HG02610 (cell line): ENCODE results near the gene SIAH3.

Experiments used
- ATAC-seq: cut with Tn5 transposase; IDR thresholded peaks from one replicate; pipeline ENCODE4 v1.9.1; 2021; ENCODE audit warnings: mild to moderate bottlenecking, moderate library complexity; ENCODE audit not compliant: unreplicated experiment

The SIAH3 gene

GRCh38 chr13:45748941-45749759 lies 102.4 kb downstream of the SIAH3 start:
- no peak for ATAC-seq

- no peak for ATAC-seq
Observed at GRCh38 chr13:45747071-45747470, 104.5 kb downstream of the SIAH3 start.

GRCh38 chr13:45744979-45745378 lies 106.6 kb downstream of the SIAH3 start:
- no peak for ATAC-seq

- no peak for ATAC-seq
Observed at GRCh38 chr13:45742985-45743384, 108.6 kb downstream of the SIAH3 start.

GRCh38 chr13:45737571-45738017 lies 114.0 kb downstream of the SIAH3 start:
- peak; percentile 45 for ATAC-seq

- no peak for ATAC-seq
Observed at GRCh38 chr13:45733361-45733760, 118.2 kb downstream of the SIAH3 start.

- no peak for ATAC-seq
Observed at GRCh38 chr13:45732916-45733315, 118.6 kb downstream of the SIAH3 start.

- ATAC-seq: no peak
Observed at GRCh38 chr13:45731455-45731854, 120.1 kb downstream of the SIAH3 start.

- no peak for ATAC-seq
Observed at GRCh38 chr13:45728759-45729158, 122.8 kb downstream of the SIAH3 start.
